Esophagus muscularis mucosa (tissue), 4 donors: ENCODE measurements around the gene OR4D9.

ENCODE experiments used
- EP300 ChIP-seq: sonication (generic); formaldehyde crosslinking; IDR thresholded peaks from one replicate; pipeline ENCODE4 v1.6.1; 2017; ENCODE audit warnings: antibody characterized with exemption
- POLR2AphosphoS5 ChIP-seq, 2 donors: sonication (generic); formaldehyde crosslinking; IDR thresholded peaks; one replicate each; pipeline ENCODE4 v1.6.1; 2017; ENCODE audit warnings: antibody characterized with exemption in 2 of 2
- TF ChIP-seq, protein P1 (sequence below), 3 experiments: fragments of 200-600 bp in 2 of 3; fragments of 450-650 bp in 1 of 3; sonication (generic) in 2 of 3; IDR thresholded peaks; one replicate each; pipeline ENCODE4 v1.5.1; 2017 to 2019; ENCODE audit warnings: antibody characterized with exemption in 3 of 3, mild to moderate bottlenecking in 2 of 3, moderate library complexity in 1 of 3

DNA sequence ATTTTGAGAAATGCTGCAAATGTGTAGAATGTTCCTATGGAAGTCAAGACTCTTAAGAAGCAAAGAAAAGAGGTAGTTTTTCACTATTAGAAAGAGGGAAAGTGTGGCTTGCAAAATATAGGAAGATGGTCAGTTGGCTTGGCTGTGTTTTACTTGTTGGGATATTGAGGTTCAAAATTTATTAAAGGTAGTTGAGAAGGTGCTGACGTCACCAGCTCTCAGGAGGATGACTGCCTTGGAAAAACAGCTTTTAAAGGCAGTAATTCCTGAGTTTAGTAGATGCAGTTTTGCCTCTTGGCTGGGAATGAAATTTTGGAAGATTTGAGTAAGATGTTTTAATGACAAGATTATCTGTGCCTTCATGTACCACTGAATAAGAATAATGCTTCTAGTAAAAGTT is 336 bp downstream of the OR4D9 start:
- TF ChIP-seq, protein P1, sequence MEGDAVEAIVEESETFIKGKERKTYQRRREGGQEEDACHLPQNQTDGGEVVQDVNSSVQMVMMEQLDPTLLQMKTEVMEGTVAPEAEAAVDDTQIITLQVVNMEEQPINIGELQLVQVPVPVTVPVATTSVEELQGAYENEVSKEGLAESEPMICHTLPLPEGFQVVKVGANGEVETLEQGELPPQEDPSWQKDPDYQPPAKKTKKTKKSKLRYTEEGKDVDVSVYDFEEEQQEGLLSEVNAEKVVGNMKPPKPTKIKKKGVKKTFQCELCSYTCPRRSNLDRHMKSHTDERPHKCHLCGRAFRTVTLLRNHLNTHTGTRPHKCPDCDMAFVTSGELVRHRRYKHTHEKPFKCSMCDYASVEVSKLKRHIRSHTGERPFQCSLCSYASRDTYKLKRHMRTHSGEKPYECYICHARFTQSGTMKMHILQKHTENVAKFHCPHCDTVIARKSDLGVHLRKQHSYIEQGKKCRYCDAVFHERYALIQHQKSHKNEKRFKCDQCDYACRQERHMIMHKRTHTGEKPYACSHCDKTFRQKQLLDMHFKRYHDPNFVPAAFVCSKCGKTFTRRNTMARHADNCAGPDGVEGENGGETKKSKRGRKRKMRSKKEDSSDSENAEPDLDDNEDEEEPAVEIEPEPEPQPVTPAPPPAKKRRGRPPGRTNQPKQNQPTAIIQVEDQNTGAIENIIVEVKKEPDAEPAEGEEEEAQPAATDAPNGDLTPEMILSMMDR (IDR thresholded peaks at IDR 0.05), result no peak
- TF ChIP-seq EP300, result no peak
- TF ChIP-seq POLR2AphosphoS5 (IDR thresholded peaks at IDR 0.05), result no peak
